ENCODE results near the gene ATP11B.

Gene ATP11B

GRCh38 chr3:182970811-182971418 is 177.6 kb downstream of the ATP11B start:
- Histone ChIP-seq H2BK15ac (ENCODE audit: low read depth, poor library complexity, severe bottlenecking) (no peak overlapping the region), H3K9ac (ENCODE audit: low read length) (no peak overlapping the region), H2AFZ (ENCODE audit: low read depth, low read length) (no peak overlapping the region), H3K4ac (ENCODE audit: low read depth in 1 of 2, low read length in 2 of 2) (no peak overlapping the region), H3K23ac (ENCODE audit: low read length in 2 of 2) (no peak overlapping the region), H3K18ac (ENCODE audit: low read depth in 1 of 2, low read length in 2 of 2) (no peak overlapping the region), H2BK5ac (ENCODE audit: low read depth, low read length, poor library complexity, severe bottlenecking) (no peak overlapping the region), H3K36me3 (ENCODE audit: control insufficient read depth in 1 of 2, insufficient read depth in 2 of 2, low read depth in 1 of 2, low read length in 2 of 2) (peaks cover 0 to 1% of the 10 kb centered on the region in 2 experiments), H3K4me2 (ENCODE audit: low read length, poor library complexity, severe bottlenecking) (no peak overlapping the region), H3K27ac (ENCODE audit: low read length, poor library complexity, severe bottlenecking) (peak overlapping the region; percentile 34), H3K4me3 (ENCODE audit: insufficient read depth in 1 of 2, low read depth in 1 of 2, low read length in 2 of 2) (no peak overlapping the region), H3K9me3 (ENCODE audit: control insufficient read depth, low read length) (no peaks in the 10 kb centered on the region), H3K27me3 (ENCODE audit: control insufficient read depth in 1 of 2, insufficient read depth in 1 of 2, low read length in 2 of 2) (no peaks in the 10 kb centered on the region), H4K91ac (ENCODE audit: low read length) (no peak overlapping the region), H3K14ac (ENCODE audit: low read length in 2 of 2) (no peak overlapping the region), H3K79me1 (replicated peaks; ENCODE audit: low read length, poor library complexity, severe bottlenecking) (peaks cover 3% of the 10 kb centered on the region), H2BK120ac (ENCODE audit: low read depth, low read length) (no peak overlapping the region), H3K4me1 (ENCODE audit: control insufficient read depth, insufficient read depth, low read depth, low read length) (peaks cover 13% of the 10 kb centered on the region), H2BK12ac (ENCODE audit: low read length in 2 of 2) (no peak overlapping the region), H4K8ac (ENCODE audit: low read length) (no peak overlapping the region), H2AK5ac (ENCODE audit: low read length, severe bottlenecking) (peak overlapping the region; percentile 92)
- 91% methylated on average over 2 of the region's 3 CpGs for WGBS
- DNase-seq = no peak
